Skeletal muscle tissue (tissue), 4 donors: Measurements from ENCODE around the gene COX6A2. TPM values are rescaled to one million over a fixed set of nuclear protein-coding genes. Genes with fewer than 3 reads are reported as not detected.

Source experiments
- H3K27ac ChIP-seq: one replicate; pipeline ENCODE4 v1.7.0; 2013; ENCODE audit warnings: mild to moderate bottlenecking, low read depth, low read length, inconsistent platforms
- H3K27me3 ChIP-seq, 3 donors: one replicate each; pipeline ENCODE4 v1.7.0; 2013; ENCODE audit warnings: low read length in 3 of 3; ENCODE audit not compliant: control insufficient read depth in 3 of 3, insufficient read depth in 3 of 3
- H3K36me3 ChIP-seq, 3 donors: one replicate each; pipeline ENCODE4 v1.7.0; 2013; ENCODE audit warnings: low read length in 3 of 3; ENCODE audit not compliant: control insufficient read depth in 3 of 3, insufficient read depth in 3 of 3
- H3K4me1 ChIP-seq, 3 donors: one replicate each; pipeline ENCODE4 v1.7.0; 2013; ENCODE audit warnings: low read length in 3 of 3, mild to moderate bottlenecking in 3 of 3; ENCODE audit not compliant: control insufficient read depth in 3 of 3, insufficient read depth in 3 of 3
- H3K4me3 ChIP-seq, 3 donors: one replicate each; pipeline ENCODE4 v1.7.0; 2013; ENCODE audit warnings: low read length in 3 of 3
- H3K9ac ChIP-seq, 3 donors: one replicate each; pipeline ENCODE4 v1.7.0; 2013; ENCODE audit warnings: low read length in 3 of 3, mild to moderate bottlenecking in 3 of 3, moderate library complexity in 2 of 3, low read depth in 1 of 3
- H3K9me3 ChIP-seq, 3 donors: one replicate each; pipeline ENCODE4 v1.7.0; 2013; ENCODE audit warnings: low read length in 3 of 3; ENCODE audit not compliant: control insufficient read depth in 3 of 3
- total RNA-seq: library from RNA; depleted of rRNA; stranded (reverse); fragments of >200 nt; gene quantifications from one replicate; pipeline ENCODE4 v1.2.3, GENCODE V29; 2014
- donor health status: Osteomylitis.

Gene COX6A2
- total RNA-seq, 1 donor from 2014 or later, result 49.1 TPM

DNA sequence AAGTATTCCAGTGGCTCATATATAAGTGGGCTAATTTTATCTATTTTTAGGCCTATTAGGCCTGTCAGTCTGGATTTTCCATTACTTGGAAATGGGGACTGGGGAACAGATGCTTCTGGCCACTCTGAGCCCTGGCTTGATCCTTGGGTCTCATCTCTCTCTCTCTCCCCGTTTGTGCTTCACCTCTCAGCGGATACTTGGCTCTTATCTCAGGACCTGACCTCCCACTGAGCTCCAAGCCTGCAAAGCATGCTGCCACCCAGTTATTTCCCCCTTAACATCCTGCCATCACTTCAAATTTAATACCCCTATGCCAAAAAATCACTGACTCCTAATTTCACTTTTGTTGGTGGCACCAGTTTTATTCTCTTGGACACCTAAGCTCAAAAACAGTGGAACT, 10.3 kb upstream of the COX6A2 start:
- Histone ChIP-seq H3K27ac (peak overlapping the region; percentile 36), H3K27me3 (no peaks in the 10 kb centered on the region), H3K36me3 (peaks cover 0 to 7% (median 4%) of the 10 kb centered on the region in 3 donors), H3K4me1 (peaks cover 9 to 29% (median 25%) of the 10 kb centered on the region in 3 donors), H3K4me3 (no peak overlapping the region), H3K9ac (peak overlapping the region in 1 of 3 donors; percentile 33), H3K9me3 (no peaks in the 10 kb centered on the region)

GRCh38 chr16:31436221-31437045, 8.3 kb upstream of the COX6A2 start:
- Histone ChIP-seq H3K9ac (no peak overlapping the region), H3K27ac (no peak overlapping the region), H3K27me3 (no peaks in the 10 kb centered on the region), H3K36me3 (peaks cover 0 to 7% (median 4%) of the 10 kb centered on the region in 3 donors), H3K4me3 (no peak overlapping the region), H3K4me1 (peaks cover 16 to 32% (median 26%) of the 10 kb centered on the region in 3 donors), H3K9me3 (no peaks in the 10 kb centered on the region)

- Histone ChIP-seq H3K4me1 (peaks cover 24 to 33% (median 31%) of the 10 kb centered on the region in 3 donors), H3K27ac (no peak overlapping the region), H3K9ac (no peak overlapping the region), H3K36me3 (peaks cover 0 to 7% (median 4%) of the 10 kb centered on the region in 3 donors), H3K4me3 (no peak overlapping the region), H3K9me3 (no peaks in the 10 kb centered on the region), H3K27me3 (no peaks in the 10 kb centered on the region)
Observed at GRCh38 chr16:31435341-31436220, 7.4 kb upstream of the COX6A2 start.

GRCh38 chr16:31430380-31431052, 2.4 kb upstream of the COX6A2 start:
- Histone ChIP-seq H3K9ac (peak overlapping the region; percentile 10 to 98 (median 50)), H3K27ac (peak overlapping the region; percentile 99), H3K9me3 (no peaks in the 10 kb centered on the region), H3K36me3 (peaks cover 7 to 14% (median 13%) of the 10 kb centered on the region in 3 donors), H3K4me1 (peaks cover 43 to 59% (median 53%) of the 10 kb centered on the region in 3 donors), H3K4me3 (peak overlapping the region in 1 of 3 donors; percentile 5), H3K27me3 (no peaks in the 10 kb centered on the region)

DNA sequence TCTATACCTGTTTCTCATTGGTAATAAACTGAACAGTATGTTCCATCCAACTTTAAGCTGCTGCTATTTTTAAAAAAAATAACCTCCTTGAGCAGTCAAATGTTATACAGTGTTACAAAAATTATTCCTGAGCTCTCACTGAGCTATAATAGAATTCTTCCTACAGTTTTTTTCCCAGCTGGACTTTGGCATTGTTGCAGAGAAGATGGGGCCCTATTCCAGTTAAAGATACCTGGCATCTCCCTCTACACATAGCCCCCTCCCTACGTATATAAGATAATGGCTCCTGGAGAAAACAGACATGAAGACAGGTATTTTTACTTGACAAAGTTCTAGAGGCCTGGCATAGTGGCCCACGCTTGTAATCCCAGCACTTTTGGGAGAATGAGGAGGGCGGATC, 1.6 kb upstream of the COX6A2 start:
- H3K9ac ChIP-seq, result peak overlapping the region; percentile 45 to 98 (median 88)
- peaks cover 43 to 66% (median 53%) of the 10 kb centered on the region in 3 donors for H3K4me1 ChIP-seq
- peaks cover 9 to 14% (median 13%) of the 10 kb centered on the region in 3 donors for H3K36me3 ChIP-seq
- H3K27me3 ChIP-seq, result no peaks in the 10 kb centered on the region
- H3K27ac ChIP-seq, result peak overlapping the region; percentile 99
- no peaks in the 10 kb centered on the region for H3K9me3 ChIP-seq
- H3K4me3 ChIP-seq, result no peak overlapping the region

DNA sequence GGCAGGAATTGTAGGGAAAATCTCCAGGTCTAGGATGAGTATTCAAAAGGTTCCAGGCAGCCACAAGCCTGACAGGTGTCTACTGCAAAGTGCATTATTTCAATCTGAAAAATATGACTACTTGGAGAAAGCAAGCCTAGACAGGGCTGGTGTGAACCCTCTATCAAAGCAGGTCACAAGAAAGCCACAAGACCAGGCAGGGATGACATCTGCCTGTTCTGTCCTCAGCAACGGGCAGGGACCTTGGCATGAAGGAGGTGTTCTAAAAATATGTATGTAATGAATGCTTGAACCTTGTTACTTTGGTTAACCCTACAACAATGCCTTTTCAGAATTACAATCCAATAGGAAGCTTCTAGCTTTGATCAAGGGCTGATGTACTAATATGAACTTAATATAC, 1.2 kb upstream of the COX6A2 start:
- Histone ChIP-seq H3K36me3 (peaks cover 9 to 14% (median 13%) of the 10 kb centered on the region in 3 donors), H3K9ac (peak overlapping the region; percentile 88 to 98 (median 95)), H3K27ac (peak overlapping the region; percentile 99), H3K27me3 (no peaks in the 10 kb centered on the region), H3K4me3 (peak overlapping the region; percentile 45 to 87 (median 80)), H3K9me3 (no peaks in the 10 kb centered on the region), H3K4me1 (peaks cover 43 to 70% (median 54%) of the 10 kb centered on the region in 3 donors)

GRCh38 chr16:31428638-31429247, 583 bp upstream of the COX6A2 start:
- Histone ChIP-seq H3K4me3 (peak overlapping the region; percentile 45 to 87 (median 80)), H3K9me3 (no peaks in the 10 kb centered on the region), H3K36me3 (peaks cover 9 to 14% (median 13%) of the 10 kb centered on the region in 3 donors), H3K9ac (peak overlapping the region; percentile 88 to 98 (median 95)), H3K27ac (peak overlapping the region; percentile 99), H3K4me1 (peaks cover 42 to 72% (median 56%) of the 10 kb centered on the region in 3 donors), H3K27me3 (peaks cover 0 to 3% (median 0%) of the 10 kb centered on the region in 3 donors)

- peak overlapping the region; percentile 88 to 98 (median 95) for H3K9ac ChIP-seq
- H3K4me3 ChIP-seq, result peak overlapping the region; percentile 69 to 87 (median 83)
- peaks cover 9 to 14% (median 13%) of the 10 kb centered on the region in 3 donors for H3K36me3 ChIP-seq
- peaks cover 42 to 72% (median 51%) of the 10 kb centered on the region in 3 donors for H3K4me1 ChIP-seq
- peaks cover 0 to 3% (median 0%) of the 10 kb centered on the region in 3 donors for H3K27me3 ChIP-seq
- no peaks in the 10 kb centered on the region for H3K9me3 ChIP-seq
- peak overlapping the region; percentile 99 for H3K27ac ChIP-seq
Observed at GRCh38 chr16:31427441-31428278, 500 bp downstream of the COX6A2 start.
